OCI-LY7 (cell line): ENCODE results near the gene CPSF3.

Source experiments
- EZH2phosphoT487 ChIP-seq: fragments of 200-600 bp; sonication (generic); IDR thresholded peaks from 2 replicates; pipeline ENCODE4 v1.6.1; 2018; ENCODE audit warnings: low read depth, borderline replicate concordance, mild to moderate bottlenecking, mixed run types, antibody characterized with exemption, low read length, moderate library complexity, mixed read lengths
- TF ChIP-seq, protein P1 (sequence below): fragments of 200-600 bp; sonication (generic); conservative IDR thresholded peaks from 2 replicates; pipeline ENCODE4 v1.5.1; 2014; ENCODE audit warnings: mild to moderate bottlenecking, antibody characterized with exemption, low read length, moderate library complexity, mixed read lengths

DNA sequence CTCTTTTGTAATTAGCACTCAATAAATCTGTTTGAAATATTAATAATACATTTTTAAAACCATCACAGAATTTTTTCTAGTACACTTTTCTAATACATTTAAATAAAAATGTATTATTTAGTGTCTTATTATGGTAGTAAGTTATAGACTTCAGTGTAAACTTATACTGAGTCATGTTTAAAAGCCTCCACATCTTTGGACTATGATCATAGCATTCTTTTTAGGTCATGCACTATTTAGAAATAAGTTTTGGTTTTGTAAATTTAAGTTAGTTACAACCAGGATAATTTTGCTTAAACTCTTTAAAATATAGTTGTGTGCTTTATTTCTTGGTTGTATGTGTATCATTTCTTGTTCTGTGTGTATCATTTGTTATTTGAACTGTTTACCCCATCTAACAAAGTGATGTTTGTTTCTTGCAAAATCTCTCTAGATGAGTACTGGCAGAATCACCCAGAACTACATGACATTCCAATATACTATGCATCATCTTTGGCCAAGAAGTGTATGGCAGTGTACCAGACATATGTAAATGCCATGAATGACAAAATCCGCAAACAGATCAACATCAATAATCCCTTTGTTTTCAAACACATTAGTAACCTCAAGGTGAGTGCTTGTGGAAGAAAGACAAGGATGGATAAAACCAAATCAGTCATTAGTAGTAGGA, 16.7 kb downstream of the CPSF3 start:
- TF ChIP-seq, protein P1, sequence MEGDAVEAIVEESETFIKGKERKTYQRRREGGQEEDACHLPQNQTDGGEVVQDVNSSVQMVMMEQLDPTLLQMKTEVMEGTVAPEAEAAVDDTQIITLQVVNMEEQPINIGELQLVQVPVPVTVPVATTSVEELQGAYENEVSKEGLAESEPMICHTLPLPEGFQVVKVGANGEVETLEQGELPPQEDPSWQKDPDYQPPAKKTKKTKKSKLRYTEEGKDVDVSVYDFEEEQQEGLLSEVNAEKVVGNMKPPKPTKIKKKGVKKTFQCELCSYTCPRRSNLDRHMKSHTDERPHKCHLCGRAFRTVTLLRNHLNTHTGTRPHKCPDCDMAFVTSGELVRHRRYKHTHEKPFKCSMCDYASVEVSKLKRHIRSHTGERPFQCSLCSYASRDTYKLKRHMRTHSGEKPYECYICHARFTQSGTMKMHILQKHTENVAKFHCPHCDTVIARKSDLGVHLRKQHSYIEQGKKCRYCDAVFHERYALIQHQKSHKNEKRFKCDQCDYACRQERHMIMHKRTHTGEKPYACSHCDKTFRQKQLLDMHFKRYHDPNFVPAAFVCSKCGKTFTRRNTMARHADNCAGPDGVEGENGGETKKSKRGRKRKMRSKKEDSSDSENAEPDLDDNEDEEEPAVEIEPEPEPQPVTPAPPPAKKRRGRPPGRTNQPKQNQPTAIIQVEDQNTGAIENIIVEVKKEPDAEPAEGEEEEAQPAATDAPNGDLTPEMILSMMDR: no peak
- TF ChIP-seq EZH2phosphoT487: no peak
